H1 (cell line): ENCODE data around the gene MORN5. TPM values are rescaled to one million over a fixed set of nuclear protein-coding genes. Genes with fewer than 3 reads are reported as not detected.

ENCODE experiments used
- CTCF ChIA-PET: fragments of 300-600 bp; sonication (Branson Sonifier 250); formaldehyde crosslinking; loops from one replicate; lab custom pipeline; 2021; ENCODE audit not compliant: partially characterized antibody; lab: Charles Lee
- POLR2A ChIA-PET: fragments of 300-600 bp; sonication (Branson Sonifier 250); formaldehyde crosslinking; loops from one replicate; lab custom pipeline; 2021; ENCODE audit warnings: inconsistent platforms; ENCODE audit not compliant: partially characterized antibody; lab: Charles Lee
- DNase-seq, 2 experiments: peaks; one replicate each; pipeline versions ENCODE4 v3.0.0 to v3.0.0-alpha.2; 2010 to 2022; ENCODE audit warnings: low spot score in 2 of 2, low read depth in 1 of 2, mixed read lengths in 1 of 2
- FAIRE-seq: peaks from 2 replicates; lab custom pipeline; 2011; peaks lifted over from hg19 to GRCh38; lab: Jason Lieb, UNC
- H2AFZ ChIP-seq: 2 replicates; pipeline ENCODE4 v1.8.1; 2012; ENCODE audit warnings: low read length, inconsistent platforms
- H2AK5ac ChIP-seq: 2 replicates; pipeline ENCODE4 v1.6.1; 2013; ENCODE audit warnings: low read depth, low read length
- H2BK120ac ChIP-seq: replicated peaks from 2 replicates; pipeline ENCODE3; 2013; ENCODE audit warnings: low read depth, low read length, inconsistent platforms
- H2BK12ac ChIP-seq: 2 replicates; pipeline ENCODE4 v1.6.1; 2013; ENCODE audit warnings: low read depth, low read length
- H2BK15ac ChIP-seq: 2 replicates; pipeline ENCODE4 v1.6.1; 2013; ENCODE audit warnings: low read length
- H2BK20ac ChIP-seq: 2 replicates; pipeline ENCODE4 v1.6.1; 2013; ENCODE audit warnings: low read length
- H2BK5ac ChIP-seq: 2 replicates; pipeline ENCODE4 v1.6.1; 2013; ENCODE audit warnings: low read depth, low read length
- H3K14ac ChIP-seq: 2 replicates; pipeline ENCODE4 v1.6.1; 2013; ENCODE audit warnings: inconsistent platforms; ENCODE audit not compliant: insufficient read length
- H3K18ac ChIP-seq: 2 replicates; pipeline ENCODE4 v1.6.1; 2013; ENCODE audit warnings: low read length; ENCODE audit errors: extremely low read depth
- H3K23ac ChIP-seq: 2 replicates; pipeline ENCODE4 v1.6.1; 2013; ENCODE audit warnings: inconsistent platforms; ENCODE audit not compliant: insufficient read length
- H3K23me2 ChIP-seq: 2 replicates; pipeline ENCODE4 v1.6.1; 2013; ENCODE audit warnings: low read depth, low read length
- H3K27ac ChIP-seq: 2 replicates; pipeline ENCODE4 v1.6.1; 2011; ENCODE audit warnings: low read depth, low read length, inconsistent platforms
- H3K27me3 ChIP-seq, 4 experiments: replicated peaks in 1 of 4; 1 replicate in 1 of 4; 2 replicates in 3 of 4; pipeline versions ENCODE4 v1.6.1 to v1.8.1; 2011 to 2013; ENCODE audit warnings: low read length in 3 of 4, mild to moderate bottlenecking in 3 of 4, inconsistent platforms in 2 of 4, mixed read lengths in 2 of 4, moderate library complexity in 1 of 4; ENCODE audit not compliant: control insufficient read depth in 3 of 4, insufficient read depth in 3 of 4; ENCODE audit errors: extremely low read depth in 1 of 4
- H3K36me3 ChIP-seq, 4 experiments: 2 replicates each; pipeline versions ENCODE4 v1.6.1 to v1.8.1; 2011 to 2013; ENCODE audit warnings: mild to moderate bottlenecking in 4 of 4, low read length in 3 of 4, moderate library complexity in 2 of 4, control low read depth in 1 of 4, inconsistent platforms in 1 of 4; ENCODE audit not compliant: insufficient read depth in 4 of 4, control insufficient read depth in 2 of 4
- H3K4ac ChIP-seq: replicated peaks from 2 replicates; pipeline ENCODE3; 2013; ENCODE audit warnings: low read length, low read depth, mixed read lengths, inconsistent platforms; ENCODE audit not compliant: insufficient read length
- H3K4me1 ChIP-seq, 4 experiments: replicated peaks in 1 of 4; 1 replicate in 1 of 4; 2 replicates in 3 of 4; pipeline versions ENCODE4 v1.6.1 to v1.8.1; 2011 to 2013; ENCODE audit warnings: low read length in 3 of 4, inconsistent platforms in 2 of 4, mixed read lengths in 1 of 4; ENCODE audit not compliant: insufficient read depth in 4 of 4, control insufficient read depth in 3 of 4
- H3K4me2 ChIP-seq, 2 experiments: 2 replicates each; pipeline versions ENCODE4 v1.6.1 to v1.8.1; 2011 to 2013; ENCODE audit warnings: low read depth in 2 of 2, low read length in 2 of 2, control low read depth in 1 of 2, inconsistent platforms in 1 of 2, mild to moderate bottlenecking in 1 of 2; ENCODE audit not compliant: insufficient read depth in 1 of 2
- H3K4me3 ChIP-seq, 4 experiments: fragments of 200-600, 300-600 bp in 1 of 4; sonication (generic), shearing (Covaris generic), sonication (Bioruptor Twin) in 1 of 4; 2 replicates each; pipeline versions ENCODE4 v1.5.1 to v1.8.1; 2011 to 2016; ENCODE audit warnings: low read length in 4 of 4, low read depth in 3 of 4, control low read depth in 2 of 4, inconsistent platforms in 2 of 4, mild to moderate bottlenecking in 2 of 4, mixed read lengths in 1 of 4, moderate library complexity in 1 of 4; ENCODE audit not compliant: insufficient read depth in 2 of 4; ENCODE audit errors: extremely low read depth in 1 of 4
- H3K56ac ChIP-seq: replicated peaks from 2 replicates; pipeline ENCODE3; 2013; ENCODE audit warnings: low read depth, mild to moderate bottlenecking, mixed read lengths, low read length, inconsistent platforms; ENCODE audit not compliant: insufficient read length
- H3K79me1 ChIP-seq: 2 replicates; pipeline ENCODE4 v1.6.1; 2013; ENCODE audit warnings: low read depth, low read length, control low read depth
- H3K79me2 ChIP-seq, 2 experiments: 2 replicates each; pipeline versions ENCODE4 v1.6.1 to v1.8.1; 2012 to 2013; ENCODE audit warnings: low read length in 2 of 2, mild to moderate bottlenecking in 2 of 2, inconsistent platforms in 1 of 2; ENCODE audit not compliant: insufficient read depth in 2 of 2, control insufficient read depth in 1 of 2
- H3K9ac ChIP-seq, 4 experiments: replicated peaks in 1 of 4; 1 replicate in 1 of 4; 2 replicates in 3 of 4; pipeline versions ENCODE4 v1.6.1 to v1.8.1; 2011 to 2013; ENCODE audit warnings: low read depth in 3 of 4, low read length in 3 of 4, control low read depth in 2 of 4, mild to moderate bottlenecking in 2 of 4, moderate library complexity in 2 of 4, inconsistent platforms in 1 of 4; ENCODE audit errors: extremely low read depth in 1 of 4
- H3K9me3 ChIP-seq, 2 experiments: 2 replicates each; pipeline versions ENCODE4 v1.6.1 to v1.8.1; 2012 to 2013; ENCODE audit warnings: mild to moderate bottlenecking in 2 of 2, moderate library complexity in 2 of 2, control low read depth in 1 of 2, inconsistent platforms in 1 of 2, low read depth in 1 of 2, low read length in 1 of 2, mixed read lengths in 1 of 2; ENCODE audit not compliant: insufficient read depth in 2 of 2
- H4K20me1 ChIP-seq, 2 experiments: replicated peaks in 1 of 2; 2 replicates each; pipeline versions ENCODE3 to v1.8.1; 2011 to 2013; ENCODE audit warnings: inconsistent platforms in 2 of 2, low read length in 2 of 2, mild to moderate bottlenecking in 1 of 2; ENCODE audit not compliant: insufficient read depth in 2 of 2, control insufficient read depth in 1 of 2
- H4K5ac ChIP-seq: 2 replicates; pipeline ENCODE4 v1.6.1; 2013; ENCODE audit warnings: low read length, low read depth, mixed read lengths, inconsistent platforms; ENCODE audit not compliant: insufficient read length
- H4K8ac ChIP-seq: 2 replicates; pipeline ENCODE4 v1.8.0; 2013; ENCODE audit warnings: mild to moderate bottlenecking, moderate library complexity, low read length, inconsistent platforms; ENCODE audit not compliant: insufficient read depth; ENCODE audit errors: extremely low read depth
- H4K91ac ChIP-seq: replicated peaks from 2 replicates; pipeline ENCODE3; 2013; ENCODE audit warnings: low read length, mixed read lengths, inconsistent platforms; ENCODE audit not compliant: insufficient read length
- BACH1 ChIP-seq: IDR thresholded peaks from 2 replicates; pipeline ENCODE4 v1.6.1; 2012; ENCODE audit warnings: low read length, improper control_type of control experiment
- CTCF ChIP-seq, 3 experiments: IDR thresholded peaks; 1 replicate in 2 of 3; 2 replicates in 1 of 3; pipeline versions ENCODE4 v1.5.1 to v1.6.1; 2011; ENCODE audit warnings: low read length in 3 of 3, mild to moderate bottlenecking in 3 of 3, inconsistent platforms in 2 of 3, low read depth in 1 of 3, moderate library complexity in 1 of 3; ENCODE audit not compliant: insufficient read depth in 1 of 3; ENCODE audit errors: control extremely low read depth in 1 of 3
- RAD21 ChIP-seq, 2 experiments: IDR thresholded peaks in 1 of 2; conservative IDR thresholded peaks in 1 of 2; 2 replicates each; pipeline ENCODE4 v1.6.1; 2011; ENCODE audit warnings: low read depth in 2 of 2, low read length in 2 of 2, improper control_type of control experiment in 1 of 2, inconsistent platforms in 1 of 2, mild to moderate bottlenecking in 1 of 2, moderate library complexity in 1 of 2
- SIN3A ChIP-seq, 2 experiments: IDR thresholded peaks in 1 of 2; conservative IDR thresholded peaks in 1 of 2; 2 replicates each; pipeline ENCODE4 v1.6.1; 2011 to 2012; ENCODE audit warnings: low read length in 2 of 2, improper control_type of control experiment in 1 of 2, low read depth in 1 of 2, mild to moderate bottlenecking in 1 of 2
- SP2 ChIP-seq: IDR thresholded peaks from 2 replicates; pipeline ENCODE4 v1.6.1; 2012; ENCODE audit warnings: mild to moderate bottlenecking, low read length, inconsistent platforms
- WGBS, 2 experiments: shearing (Covaris generic) in 1 of 2; methylation state at CpG; one replicate each; pipeline versions ENCODE4 v1.1.6 to v1.1.7; 2013 to 2015; ENCODE audit warnings: low lambda C conversion rate in 2 of 2, mixed read lengths in 2 of 2, inconsistent platforms in 1 of 2, low coverage in 1 of 2, missing lambda C conversion rate in 1 of 2; ENCODE audit not compliant: insufficient replicate concordance in 2 of 2, insufficient coverage in 1 of 2, insufficient read length in 1 of 2; ENCODE audit errors: extremely low coverage in 1 of 2, missing lambda C conversion rate in 1 of 2; 5-methylcytosine and 5-hydroxymethylcytosine counted together
- polyA plus RNA-seq, 7 experiments: library from polyadenylated mRNA; depleted of rRNA in 3 of 7; stranded (reverse) in 5 of 7; unstranded in 2 of 7; fragments of >200 nt in 5 of 7; fragments of 200-250 nt in 2 of 7; gene quantifications; 1 replicate in 5 of 7; 2 replicates in 1 of 7; 4 replicates in 1 of 7; pipeline versions ENCODE4 v1.2.1 to v1.2.3, GENCODE V29; 2011 to 2013; ENCODE audit warnings: missing spikeins in 2 of 7, mixed read lengths in 2 of 7
- total RNA-seq: library from RNA; stranded (reverse); fragmentation: NEBNext Ultra II Directional; extraction: Animal tissue kit (Norgen Biotek cat#: 25700); gene quantifications from 2 replicates; pipeline ENCODE4 v1.2.1, GENCODE V29; 2021

MORN5 gene
- total and polyA plus RNA-seq, 2 of the 8 experiments (the other 6 are each of a cell fraction or from before 2014, with no cell fraction given), result not detected

DNA sequence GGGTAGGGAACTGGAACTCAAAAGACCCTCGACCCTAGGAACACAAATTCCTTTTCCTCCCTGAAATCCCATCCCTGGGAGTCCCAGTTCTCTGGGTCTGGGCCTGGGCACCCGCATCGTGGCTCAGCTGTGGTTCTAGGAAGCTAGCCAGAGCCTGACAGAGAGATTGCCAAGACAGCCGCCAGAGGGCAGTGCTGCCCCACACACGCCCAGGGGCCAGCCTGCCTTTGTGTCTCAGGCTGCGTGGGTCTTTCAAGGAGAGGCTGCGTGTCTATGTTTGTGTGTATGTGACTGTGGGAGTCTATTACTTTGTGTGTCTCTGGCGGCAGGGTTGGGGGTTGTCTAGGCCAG lies 34.6 kb upstream of the MORN5 start:
- TF ChIP-seq SIN3A (conservative IDR thresholded peaks at IDR 0.05 in 1 of 2, IDR thresholded peaks at IDR 0.05 in 1 of 2; ENCODE audit: low read depth in 1 of 2, low read length in 2 of 2) (peak in 1 of 2 experiments; percentile 61; a peak in 1 of 4 replicates), BACH1 (peak; percentile 62), RAD21 (IDR thresholded peaks at IDR 0.05 in 1 of 2, conservative IDR thresholded peaks at IDR 0.05 in 1 of 2; ENCODE audit: low read depth in 2 of 2, low read length in 2 of 2) (peak; percentile 99), SP2 (no peak), CTCF (IDR thresholded peaks at IDR 0.05; ENCODE audit: control extremely low read depth in 1 of 3, insufficient read depth in 1 of 3, low read depth in 1 of 3, low read length in 3 of 3) (peak in 2 of 3 experiments; percentile 95 to 96; a peak in 3 of 4 replicates)
- Histone ChIP-seq H3K18ac (no peak overlapping the region), H2BK120ac (no peak overlapping the region), H3K27ac (no peak overlapping the region), H3K4me1 (peaks cover 0 to 10% (median 3%) of the 10 kb centered on the region in 4 experiments; a peak in 6 of 7 replicates), H3K36me3 (no peaks in the 10 kb centered on the region), H4K5ac (no peak overlapping the region), H2BK5ac (no peak overlapping the region), H3K4ac (no peak overlapping the region), H4K91ac (no peak overlapping the region), H3K56ac (no peak overlapping the region), H3K23ac (no peak overlapping the region), H2BK20ac (no peak overlapping the region), H3K4me2 (peak overlapping the region in 1 of 2 experiments; percentile 88; a peak in 1 of 4 replicates), H4K8ac (no peak overlapping the region), H3K9ac (no peak overlapping the region), H3K27me3 (peaks cover 9 to 26% (median 24%) of the 10 kb centered on the region in 4 experiments), H2AK5ac (no peak overlapping the region), H3K9me3 (no peaks in the 10 kb centered on the region), H3K23me2 (peaks cover 6% of the 10 kb centered on the region; the same call in 1 of the 2 replicates), H3K79me1 (no peaks in the 10 kb centered on the region), H3K14ac (no peak overlapping the region), H2AFZ (no peak overlapping the region), H4K20me1 (no peaks in the 10 kb centered on the region), H3K4me3 (0 out of 8 replicates have a peak overlapping the region, but pooled peaks of 1 of the 4 experiments have one; percentile 67), H2BK12ac (0 out of 2 replicates have a peak overlapping the region, but pooled peaks have one; percentile 43), H3K79me2 (no peaks in the 10 kb centered on the region), H2BK15ac (0 out of 2 replicates have a peak overlapping the region, but pooled peaks have one; percentile 29)
- ChIA-PET POLR2A (interaction anchor here (0.8 to 1.3 kb wide), 2 partner anchors 26 to 225 kb away, joined by 3 read pairs; no protein-coding TSS in a partner anchor), CTCF (interaction anchor here (0.6 to 15.6 kb wide), 43 partner anchors 11 to 684 kb away, joined by 3 to 544 read pairs (median 6); partner anchors contain the start of genes LHX6, MORN5, MRRF and NDUFA8)
- no peak for FAIRE-seq
- DNase-seq, result peak in 1 of 2 experiments; percentile 92
- WGBS, 2 experiments, result 7% methylated on average over 8 of the region's 8 CpGs; no CpG with 5 or more reads in 1 of the 2 experiments
